Measurements from ENCODE around the gene RP9.

RP9 gene

DNA sequence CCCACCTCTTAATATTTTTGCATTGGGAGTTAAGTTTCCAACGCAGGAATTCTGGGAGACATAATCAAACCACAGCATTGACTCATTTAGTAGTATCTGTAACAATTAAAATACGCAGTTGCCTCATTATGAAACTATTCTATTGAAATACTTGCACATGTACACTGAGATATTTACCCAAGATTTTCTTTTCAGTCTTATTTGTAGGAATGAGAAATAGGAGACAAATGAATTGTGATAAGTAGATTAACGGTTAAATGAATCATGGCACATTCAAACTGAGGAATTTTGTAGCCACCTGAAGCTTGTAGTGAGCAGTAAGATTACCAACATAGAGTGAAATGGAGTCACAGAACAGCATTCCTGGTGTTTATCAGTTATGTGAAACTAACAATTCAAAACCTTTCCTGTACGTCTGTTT, 18.1 kb downstream of the RP9 start:
- TF ChIP-seq, protein P1, sequence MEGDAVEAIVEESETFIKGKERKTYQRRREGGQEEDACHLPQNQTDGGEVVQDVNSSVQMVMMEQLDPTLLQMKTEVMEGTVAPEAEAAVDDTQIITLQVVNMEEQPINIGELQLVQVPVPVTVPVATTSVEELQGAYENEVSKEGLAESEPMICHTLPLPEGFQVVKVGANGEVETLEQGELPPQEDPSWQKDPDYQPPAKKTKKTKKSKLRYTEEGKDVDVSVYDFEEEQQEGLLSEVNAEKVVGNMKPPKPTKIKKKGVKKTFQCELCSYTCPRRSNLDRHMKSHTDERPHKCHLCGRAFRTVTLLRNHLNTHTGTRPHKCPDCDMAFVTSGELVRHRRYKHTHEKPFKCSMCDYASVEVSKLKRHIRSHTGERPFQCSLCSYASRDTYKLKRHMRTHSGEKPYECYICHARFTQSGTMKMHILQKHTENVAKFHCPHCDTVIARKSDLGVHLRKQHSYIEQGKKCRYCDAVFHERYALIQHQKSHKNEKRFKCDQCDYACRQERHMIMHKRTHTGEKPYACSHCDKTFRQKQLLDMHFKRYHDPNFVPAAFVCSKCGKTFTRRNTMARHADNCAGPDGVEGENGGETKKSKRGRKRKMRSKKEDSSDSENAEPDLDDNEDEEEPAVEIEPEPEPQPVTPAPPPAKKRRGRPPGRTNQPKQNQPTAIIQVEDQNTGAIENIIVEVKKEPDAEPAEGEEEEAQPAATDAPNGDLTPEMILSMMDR (conservative IDR thresholded peaks at IDR 0.05; ENCODE audit: low read depth, low read length), result no peak
- H3K4me3 ChIP-seq (ENCODE audit: low read depth, low read length), result no peak overlapping the region
- no peak for DNase-seq (ENCODE audit: low read depth)

DNA sequence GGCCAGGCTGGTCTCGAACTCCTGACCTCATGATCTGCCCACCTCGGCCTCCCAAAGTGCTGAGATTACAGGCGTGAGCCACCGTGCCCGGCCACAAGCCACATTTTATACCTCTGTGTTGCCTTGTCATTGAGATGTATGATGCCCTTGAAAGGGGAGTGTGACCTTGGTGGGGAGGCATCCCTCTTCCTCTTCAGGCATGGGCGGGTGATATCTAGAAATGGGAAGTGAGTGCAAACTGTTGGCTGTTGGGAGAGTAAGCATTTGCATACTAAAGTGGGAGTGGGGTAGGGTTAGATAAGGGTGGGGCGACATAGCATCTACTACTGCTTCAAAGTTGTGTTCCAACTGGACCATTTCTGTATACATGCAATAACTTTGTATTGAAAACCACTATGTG, 20.1 kb downstream of the RP9 start:
- no peak overlapping the region for H3K4me3 ChIP-seq (ENCODE audit: low read depth, low read length)
- TF ChIP-seq, protein P1 (conservative IDR thresholded peaks at IDR 0.05; ENCODE audit: low read depth, low read length), result no peak
- DNase-seq (ENCODE audit: low read depth), result no peak

DNA sequence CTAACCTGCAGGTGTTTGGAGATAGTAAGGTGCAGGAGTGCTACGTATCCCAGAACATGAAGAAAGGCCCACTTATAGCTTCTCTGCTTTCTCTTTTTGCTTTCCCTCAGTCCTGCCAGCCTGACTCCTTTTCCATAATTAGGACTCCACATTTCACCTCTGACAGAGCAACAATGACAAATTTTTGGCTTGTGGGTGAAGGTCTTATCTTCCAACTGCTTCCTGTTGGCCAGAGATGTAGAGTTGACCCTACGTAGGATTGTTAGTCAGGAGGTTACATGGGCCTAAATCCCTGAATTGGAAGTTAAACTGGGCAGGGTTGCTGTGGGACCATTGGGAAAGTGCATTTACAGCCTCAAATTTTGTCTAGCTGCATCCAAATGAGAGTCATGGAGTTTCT, 21.3 kb downstream of the RP9 start:
- H3K4me3 ChIP-seq (ENCODE audit: low read depth, low read length), result no peak overlapping the region
- no peak for DNase-seq (ENCODE audit: low read depth)
- TF ChIP-seq, protein P1 (conservative IDR thresholded peaks at IDR 0.05; ENCODE audit: low read depth, low read length), result no peak

DNA sequence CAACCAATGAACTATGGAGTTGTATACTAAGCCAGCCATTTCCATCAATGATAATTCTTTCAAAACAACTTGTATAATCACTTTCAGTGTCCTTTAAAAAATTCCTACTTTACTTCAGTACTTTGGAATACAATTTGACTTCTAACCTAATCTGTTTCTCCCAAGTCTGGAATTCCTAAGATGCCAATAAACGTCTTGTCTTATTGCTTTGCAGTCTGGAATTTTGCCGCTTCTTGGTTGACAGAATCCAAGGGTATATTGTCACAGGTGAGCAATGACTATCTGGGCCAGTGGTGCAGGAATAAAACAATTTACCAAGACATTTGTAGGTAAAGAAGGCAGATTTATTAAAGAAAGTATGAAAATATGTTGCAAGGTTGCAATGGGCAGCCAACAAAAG, 21.8 kb downstream of the RP9 start:
- TF ChIP-seq, protein P1 (conservative IDR thresholded peaks at IDR 0.05; ENCODE audit: low read depth, low read length), result no peak
- no peak for DNase-seq (ENCODE audit: low read depth)
- no peak overlapping the region for H3K4me3 ChIP-seq (ENCODE audit: low read depth, low read length)

DNA sequence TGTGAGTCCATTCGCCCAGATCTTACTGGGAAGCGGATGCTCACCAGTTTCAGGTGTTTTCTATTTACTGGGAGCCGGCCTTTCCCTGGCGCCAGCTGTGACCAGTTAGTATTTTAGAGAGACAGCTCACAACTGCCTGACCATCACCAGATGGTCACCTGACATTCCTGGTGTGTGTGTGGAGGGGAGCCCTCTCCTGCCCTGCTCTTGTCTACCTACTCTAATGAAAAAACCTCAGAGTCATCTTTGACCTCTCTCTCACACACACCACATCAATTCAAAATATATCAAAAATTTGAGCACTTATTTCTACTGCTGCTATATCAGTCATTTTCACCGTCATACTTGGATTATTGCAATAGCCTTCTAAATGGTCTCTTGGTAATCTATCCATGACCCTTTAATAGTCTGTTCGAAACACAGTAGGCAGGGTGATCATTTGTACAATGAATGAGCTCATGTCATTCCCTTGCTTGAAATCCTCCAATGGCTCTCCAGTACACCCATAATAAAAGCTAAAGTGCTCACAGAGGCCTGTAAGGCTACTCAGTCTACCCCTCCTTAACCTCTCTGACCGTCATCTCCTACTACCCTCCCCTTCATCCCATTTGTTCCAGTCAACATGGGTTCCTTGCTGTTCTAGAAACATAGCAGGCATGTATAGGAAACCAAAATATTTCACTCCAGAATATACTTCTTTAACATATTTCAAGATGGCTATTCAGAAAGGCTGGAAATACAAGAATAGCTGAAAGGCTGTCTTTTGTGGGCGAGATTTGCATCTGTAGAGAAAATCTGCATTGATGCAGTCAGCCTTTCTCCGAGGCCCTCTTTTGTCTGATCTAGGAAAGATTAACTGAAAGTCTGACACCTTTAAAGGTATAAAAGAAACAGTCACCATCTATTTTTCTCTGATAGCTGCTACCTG, 29.2 kb downstream of the RP9 start:
- TF ChIP-seq, protein P1 (conservative IDR thresholded peaks at IDR 0.05; ENCODE audit: low read depth, low read length), result no peak
- DNase-seq (ENCODE audit: low read depth), result no peak
- no peak overlapping the region for H3K4me3 ChIP-seq (ENCODE audit: low read depth, low read length)

DNA sequence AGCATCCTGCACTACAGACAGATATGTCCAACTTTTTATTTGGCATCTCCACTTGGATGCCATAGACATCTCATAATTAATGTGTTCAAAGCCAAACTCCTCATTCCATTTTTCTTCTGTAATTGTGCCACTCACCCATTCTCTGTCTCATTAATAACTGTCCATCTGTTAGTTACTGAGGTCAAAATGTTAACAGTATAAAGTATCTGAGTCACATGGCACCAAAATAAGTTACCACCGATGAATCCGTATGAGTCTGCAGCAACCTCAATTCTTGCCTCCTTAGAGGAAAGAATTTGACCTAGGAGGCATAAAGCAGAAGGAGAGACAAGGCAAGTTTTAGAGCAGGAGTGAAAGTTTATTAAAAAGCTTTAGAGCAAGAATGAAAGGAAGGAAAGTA, 30.1 kb downstream of the RP9 start:
- TF ChIP-seq, protein P1 (conservative IDR thresholded peaks at IDR 0.05; ENCODE audit: low read depth, low read length), result no peak
- no peak overlapping the region for H3K4me3 ChIP-seq (ENCODE audit: low read depth, low read length)
- no peak for DNase-seq (ENCODE audit: low read depth)

DNA sequence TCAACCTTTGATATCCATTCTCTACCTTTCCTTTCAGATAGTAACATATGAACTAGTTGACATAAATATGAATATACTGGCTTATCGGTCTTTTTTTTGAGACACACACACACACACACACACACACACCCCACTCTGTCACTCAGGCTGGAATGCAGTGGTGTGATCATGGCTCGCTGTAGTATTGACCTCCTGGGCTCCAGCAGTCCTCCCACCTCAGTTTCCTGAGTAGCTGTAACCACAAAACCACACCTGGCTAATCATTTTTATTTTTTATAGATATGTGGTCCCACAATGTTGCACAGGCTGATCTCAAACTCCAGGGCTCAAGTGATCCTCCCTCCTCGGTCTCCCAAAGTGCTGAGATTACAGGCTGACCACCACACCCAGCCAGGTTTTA, 32.5 kb downstream of the RP9 start:
- TF ChIP-seq, protein P1 (conservative IDR thresholded peaks at IDR 0.05; ENCODE audit: low read depth, low read length), result no peak
- no peak overlapping the region for H3K4me3 ChIP-seq (ENCODE audit: low read depth, low read length)
- no peak for DNase-seq (ENCODE audit: low read depth)

Data from choroid plexus epithelial cell (primary cell).